K562 (cell line): ENCODE data around the gene CCNI.

Experiments used
- EGR1 ChIP-seq: fragments of 450-650 bp; conservative IDR thresholded peaks from 2 replicates; pipeline ENCODE4 v1.6.1; 2017; ENCODE audit warnings: mild to moderate bottlenecking
- GATAD2A ChIP-seq: fragments of 450-650 bp; IDR thresholded peaks from 2 replicates; pipeline ENCODE4 v1.6.1; 2017
- HNRNPUL1 ChIP-seq: fragments of 200-400 bp; formaldehyde crosslinking; IDR thresholded peaks from 2 replicates; pipeline ENCODE4 v1.6.1; 2017; ENCODE audit warnings: low read length
- NFATC3 ChIP-seq: fragments of 450-650 bp; IDR thresholded peaks from 2 replicates; pipeline ENCODE4 v1.6.1; 2017; ENCODE audit warnings: mild to moderate bottlenecking
- POLR2A ChIP-seq: fragments of 450-650 bp; conservative IDR thresholded peaks from 2 replicates; pipeline ENCODE4 v1.6.1; 2016
- RBBP5 ChIP-seq: fragments of 200-600 bp; sonication (generic); IDR thresholded peaks from 2 replicates; pipeline ENCODE4 v1.6.1; 2012; ENCODE audit warnings: borderline replicate concordance, mild to moderate bottlenecking, low read length, control low read depth, inconsistent platforms; ENCODE audit not compliant: insufficient read depth, poor library complexity, severe bottlenecking
- RFX5 ChIP-seq: IDR thresholded peaks from 2 replicates; pipeline ENCODE4 v1.6.1; 2011; ENCODE audit warnings: low read depth, mild to moderate bottlenecking, improper control_type of control experiment, low read length
- SP1 ChIP-seq: sonication (generic); formaldehyde crosslinking; IDR thresholded peaks from 2 replicates; pipeline ENCODE4 v1.8.1; 2022; ENCODE audit warnings: mild to moderate bottlenecking, missing genetic modification reagents
- SREBF2 ChIP-seq: sonication (generic); formaldehyde crosslinking; IDR thresholded peaks from 2 replicates; pipeline ENCODE4 v1.4.0; 2020; ENCODE audit warnings: mild to moderate bottlenecking, missing genetic modification reagents
- ZNF644 ChIP-seq: fragments of 200-800 bp; sonication (Bioruptor generic); IDR thresholded peaks from 2 replicates; pipeline ENCODE4 v1.6.1; 2016; ENCODE audit warnings: low read depth, missing genetic modification characterization, missing compliant biosample characterization

DNA sequence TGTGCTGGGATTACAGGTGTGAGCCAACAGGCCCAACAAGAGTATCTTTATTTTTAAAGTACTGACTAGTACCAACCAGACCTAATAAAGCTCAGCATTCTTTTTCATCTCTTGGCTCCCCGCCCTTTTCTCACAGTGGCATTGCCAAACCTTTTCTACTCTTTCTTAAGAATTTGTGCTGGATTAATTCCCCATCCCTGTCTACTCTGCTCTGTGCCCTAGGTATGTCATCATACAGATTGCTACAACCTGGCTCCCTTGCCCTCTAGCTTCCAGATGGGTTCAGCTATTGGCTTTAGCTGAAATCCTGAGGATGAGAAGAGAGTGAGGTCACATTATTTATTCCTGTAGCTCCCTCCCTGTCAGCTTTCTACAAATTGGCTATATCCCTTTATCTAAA, 34.9 kb upstream of the CCNI start:
- TF ChIP-seq EGR1 (no peak), ZNF644 (no peak), POLR2A (no peak), RBBP5 (no peak), GATAD2A (no peak), RFX5 (no peak), SP1 (CRISPR knock-in tag) (no peak), SREBF2 (CRISPR knock-in tag) (no peak), HNRNPUL1 (no peak), NFATC3 (no peak)
